K562 (cell line): ENCODE results near the gene VSNL1. TPM values are rescaled to one million over a fixed set of nuclear protein-coding genes. Genes with fewer than 3 reads are reported as not detected.

Experiments used
- ATAC-seq: fragments of 200-7000 bp; cut with Tn5 transposase; 3 replicates; pipeline ENCODE4 v1.9.1; 2020; ENCODE audit warnings: moderate library complexity
- BruUV-seq: library from RNA; stranded (reverse); fragments of 400-500 nt; replicated peaks from 2 replicates; lab custom pipeline; 2021; lab: Mats Ljungman, UMichigan
- CTCF ChIA-PET: fragments of 300-600 bp; formaldehyde crosslinking; extraction: SDS; loops from one replicate; lab custom pipeline; 2021; ENCODE audit warnings: low intra/inter-chr PET ratio; lab: Yijun Ruan, JAX
- POLR2A ChIA-PET: fragments of 300-600, 350-650 bp; sonication (Branson Sonifier 250); formaldehyde crosslinking; extraction: SDS; loops from one replicate; lab custom pipeline; 2021; ENCODE audit warnings: antibody characterized with exemption, inconsistent platforms; lab: Yijun Ruan, JAX
- DNase-seq, 4 experiments: peaks; one replicate each; pipeline versions ENCODE4 v3.0.0 to v3.0.0-alpha.2; 2011 to 2018; ENCODE audit warnings: low spot score in 3 of 4, mixed read lengths in 3 of 4; ENCODE audit errors: extremely low read depth in 1 of 4
- FAIRE-seq: peaks from 2 replicates; lab custom pipeline; 2011; peaks lifted over from hg19 to GRCh38; lab: Jason Lieb, UNC
- H2AFZ ChIP-seq: 2 replicates; pipeline ENCODE4 v1.6.0; 2011; ENCODE audit warnings: low read depth, low read length, control low read depth, inconsistent platforms
- H3K27ac ChIP-seq: fragments of 200-600 bp; 3 replicates; pipeline ENCODE4 v1.8.0; 2011; ENCODE audit warnings: low read depth, mild to moderate bottlenecking, control low read depth, inconsistent platforms, low read length, moderate library complexity, mixed read lengths; ENCODE audit errors: extremely low read depth
- H3K27me3 ChIP-seq, 2 experiments: fragments of 300-600 bp in 1 of 2; 2 replicates in 1 of 2; 3 replicates in 1 of 2; pipeline versions ENCODE4 v1.6.0 to v1.8.0; 2011; ENCODE audit warnings: inconsistent platforms in 2 of 2, low read length in 2 of 2, mild to moderate bottlenecking in 1 of 2, mixed read lengths in 1 of 2, moderate library complexity in 1 of 2; ENCODE audit not compliant: control insufficient read depth in 2 of 2, insufficient read depth in 2 of 2
- H3K36me3 ChIP-seq: fragments of 300-600 bp; 3 replicates; pipeline ENCODE4 v1.8.0; 2011; ENCODE audit warnings: mild to moderate bottlenecking, low read length, inconsistent platforms; ENCODE audit not compliant: control insufficient read depth, insufficient read depth
- H3K4me1 ChIP-seq, 2 experiments: fragments of 200-600 bp in 1 of 2; replicated peaks in 1 of 2; 2 replicates in 1 of 2; 3 replicates in 1 of 2; pipeline versions ENCODE4 v1.5.1 to v1.8.0; 2011; ENCODE audit warnings: inconsistent platforms in 2 of 2, low read length in 2 of 2, mild to moderate bottlenecking in 1 of 2, mixed read lengths in 1 of 2, moderate library complexity in 1 of 2; ENCODE audit not compliant: control insufficient read depth in 2 of 2, insufficient read depth in 2 of 2
- H3K4me2 ChIP-seq: 2 replicates; pipeline ENCODE4 v1.6.1; 2011; ENCODE audit warnings: low read length, control low read depth, inconsistent platforms, mixed read lengths; ENCODE audit not compliant: insufficient read depth
- H3K4me3 ChIP-seq: fragments of 200-600 bp; sonication (generic), shearing (Covaris generic); 2 replicates; pipeline ENCODE4 v1.5.1; 2016; ENCODE audit warnings: control low read depth, inconsistent platforms
- H3K79me2 ChIP-seq: fragments of 200-600 bp; 3 replicates; pipeline ENCODE4 v1.8.0; 2011; ENCODE audit warnings: low read length, inconsistent platforms; ENCODE audit not compliant: control insufficient read depth, insufficient read depth
- H3K9ac ChIP-seq, 2 experiments: 2 replicates each; pipeline versions ENCODE4 v1.6.0 to v1.6.1; 2011; ENCODE audit warnings: low read depth in 2 of 2, low read length in 2 of 2, control low read depth in 1 of 2, inconsistent platforms in 1 of 2, mild to moderate bottlenecking in 1 of 2, mixed read lengths in 1 of 2; ENCODE audit not compliant: insufficient read depth in 1 of 2
- H3K9me1 ChIP-seq: one replicate; pipeline ENCODE4 v1.6.0; 2011; ENCODE audit warnings: inconsistent platforms, mild to moderate bottlenecking, low read length, moderate library complexity; ENCODE audit not compliant: control insufficient read depth, insufficient read depth
- H3K9me3 ChIP-seq: replicated peaks from 2 replicates; pipeline ENCODE4 v1.5.1; 2011; ENCODE audit warnings: low read depth, low read length, inconsistent platforms; ENCODE audit not compliant: control insufficient read depth, insufficient read depth
- H4K20me1 ChIP-seq: replicated peaks from 2 replicates; pipeline ENCODE4 v1.6.1; 2011; ENCODE audit warnings: low read length, inconsistent platforms, mixed read lengths; ENCODE audit not compliant: control insufficient read depth, insufficient read depth
- CTBP1 ChIP-seq: fragments of 450-650 bp; IDR thresholded peaks from 2 replicates; pipeline ENCODE4 v1.6.1; 2016; ENCODE audit warnings: borderline replicate concordance
- GABPA ChIP-seq: fragments of 200-800 bp; sonication (Bioruptor generic); conservative IDR thresholded peaks from 2 replicates; pipeline ENCODE4 v1.6.1; 2016; ENCODE audit warnings: low read depth, missing genetic modification characterization, missing compliant biosample characterization
- HMG20A ChIP-seq: fragments of 450-650 bp; formaldehyde crosslinking; conservative IDR thresholded peaks from 2 replicates; pipeline ENCODE4 v1.4.0; 2020; ENCODE audit warnings: mild to moderate bottlenecking, mixed read lengths
- MBD2 ChIP-seq: sonication (generic); IDR thresholded peaks from 2 replicates; pipeline ENCODE4 v1.6.1; 2016; ENCODE audit warnings: low read depth, borderline replicate concordance
- NR2C1 ChIP-seq, 2 experiments: fragments of 450-650 bp; IDR thresholded peaks; 2 replicates each; pipeline ENCODE4 v1.6.1; 2017; ENCODE audit warnings: mild to moderate bottlenecking in 2 of 2, antibody characterized with exemption in 1 of 2, inconsistent platforms in 1 of 2, missing compliant biosample characterization in 1 of 2, missing genetic modification characterization in 1 of 2
- RERE ChIP-seq: sonication (generic); formaldehyde crosslinking; IDR thresholded peaks from 2 replicates; pipeline ENCODE4 v1.8.0; 2023; ENCODE audit warnings: missing genetic modification reagents, mild to moderate bottlenecking, borderline replicate concordance
- SIX5 ChIP-seq, 2 experiments: IDR thresholded peaks; 2 replicates each; pipeline ENCODE4 v1.6.1; 2011; ENCODE audit warnings: low read length in 2 of 2, borderline replicate concordance in 1 of 2, low read depth in 1 of 2, mild to moderate bottlenecking in 1 of 2, moderate library complexity in 1 of 2; ENCODE audit not compliant: insufficient read depth in 1 of 2
- SRSF9 ChIP-seq: fragments of 200-400 bp; formaldehyde crosslinking; IDR thresholded peaks from 2 replicates; pipeline ENCODE4 v1.6.1; 2017; ENCODE audit warnings: low read depth, low read length, borderline replicate concordance
- WHSC1 ChIP-seq: IDR thresholded peaks from one replicate; pipeline ENCODE4 v1.6.1; 2012; ENCODE audit warnings: low read length, control low read depth, inconsistent platforms
- ZBTB17 ChIP-seq: fragments of 450-650 bp; formaldehyde crosslinking; IDR thresholded peaks from 2 replicates; pipeline ENCODE4 v1.4.0; 2020; ENCODE audit warnings: mild to moderate bottlenecking
- ZC3H4 ChIP-seq: sonication (generic); formaldehyde crosslinking; IDR thresholded peaks from 2 replicates; pipeline ENCODE4 v1.9.0; 2021; ENCODE audit warnings: missing genetic modification reagents, borderline replicate concordance
- ZNF217 ChIP-seq: sonication (generic); formaldehyde crosslinking; IDR thresholded peaks from 2 replicates; pipeline ENCODE4 v1.8.0; 2022; ENCODE audit warnings: mild to moderate bottlenecking, missing genetic modification reagents
- ZNF280A ChIP-seq: fragments of 450-650 bp; IDR thresholded peaks from 2 replicates; pipeline ENCODE4 v1.6.1; 2018; ENCODE audit warnings: mild to moderate bottlenecking, low read depth; ENCODE audit not compliant: partially characterized antibody
- ZNF408 ChIP-seq: fragments of 250-450 bp; sonication (Bioruptor Pico); IDR thresholded peaks from 2 replicates; pipeline ENCODE4 v1.4.0; 2020; ENCODE audit warnings: low read depth, mild to moderate bottlenecking, moderate library complexity
- WGBS: fragments of 100-300 bp; shearing (Covaris generic); methylation state at CpG from one replicate; pipeline ENCODE4 v1.1.6; 2016; ENCODE audit warnings: low coverage, mixed read lengths; ENCODE audit not compliant: insufficient coverage; ENCODE audit errors: missing lambda C conversion rate; 5-methylcytosine and 5-hydroxymethylcytosine counted together
- in situ Hi-C: fragments of 300-500 bp; cut with MboI; formaldehyde crosslinking; loops from 4 replicates; pipeline ENCODE4 v1.15.0; 2018; ENCODE audit warnings: inconsistent platforms, mixed read lengths
- intact Hi-C: fragments of 100-400 bp; cut with micrococcal nuclease; formaldehyde crosslinking; loops from 2 replicates; pipeline ENCODE4 v1.14.2; 2022
- polyA plus RNA-seq, 8 experiments: library from polyadenylated mRNA; depleted of rRNA in 4 of 8; stranded (reverse) in 5 of 8; unstranded in 3 of 8; fragments of >200 nt; fragmentation: Nextera tagmentation in 2 of 8; fragmentation: Illumina TruSeq in 1 of 8; extraction: Ambion mirVana in 2 of 8; extraction: Trizol in 1 of 8; gene quantifications; 2 replicates each; pipeline versions ENCODE4 v1.2.1 to v1.2.3, GENCODE V29; 2011 to 2014; ENCODE audit warnings: inconsistent platforms in 1 of 8, missing spikeins in 1 of 8
- total RNA-seq, 7 experiments: library from RNA; depleted of rRNA in 6 of 7; stranded (reverse); fragments of >200 nt in 6 of 7; fragmentation: Illumina TruSeq in 2 of 7; extraction: Trizol in 2 of 7; gene quantifications; 2 replicates each; pipeline versions ENCODE4 v1.2.1 to v1.2.3, GENCODE V29; 2011 to 2021; ENCODE audit warnings: low replicate concordance in 1 of 7

The VSNL1 gene
- total and polyA plus RNA-seq, 9 of the 15 experiments (the other 6 are each of a cell fraction or from before 2014, with no cell fraction given): 0.20 TPM; not detected in 8

- Histone ChIP-seq H3K4me1 (peaks cover 16 to 25% of the 10 kb centered on the region in 2 experiments), H3K9me3 (no peaks in the 10 kb centered on the region), H4K20me1 (no peaks in the 10 kb centered on the region), H3K27me3 (no peaks in the 10 kb centered on the region), H3K4me2 (no peak overlapping the region), H3K9ac (no peak overlapping the region), H3K9me1 (no peaks in the 10 kb centered on the region), H2AFZ (no peak overlapping the region), H3K27ac (no peak overlapping the region), H3K36me3 (no peaks in the 10 kb centered on the region), H3K79me2 (no peaks in the 10 kb centered on the region), H3K4me3 (no peak overlapping the region)
- FAIRE-seq (no peak), DNase-seq (no peak), ATAC-seq (no peak)
- WGBS: 55% methylated on average over 5 of the region's 5 CpGs
- intact Hi-C loops (loop anchor here (2.0 kb wide), 1 partner anchor 184 kb away; no protein-coding TSS in a partner anchor), in situ Hi-C loops (no loop called here)
- BruUV-seq: no TSS peak
- ChIA-PET CTCF (interaction anchor here (1.1 kb wide), 1 partner anchor 24 kb away, joined by 3 read pairs; no protein-coding TSS in a partner anchor), POLR2A (interaction anchor here (0.7 to 1.4 kb wide), 2 partner anchors 9 to 10 kb away, joined by 3 to 7 read pairs; no protein-coding TSS in a partner anchor)
- no peak for TF ChIP-seq ZC3H4
- TF ChIP-seq MBD2: no peak
- no peak for TF ChIP-seq ZNF217 (CRISPR knock-in tag)
- TF ChIP-seq ZNF280A: no peak
- no peak for TF ChIP-seq NR2C1 (IDR thresholded peaks at IDR 0.05)
- TF ChIP-seq NR2C1 (tag; IDR thresholded peaks at IDR 0.05): no peak
- no peak for TF ChIP-seq RERE (CRISPR knock-in tag)
- no peak for TF ChIP-seq SIX5 (IDR thresholded peaks at IDR 0.05; ENCODE audit: borderline replicate concordance in 1 of 2, insufficient read depth in 1 of 2, low read depth in 1 of 2, low read length in 2 of 2)
- no peak for TF ChIP-seq GABPA (tag)
- TF ChIP-seq ZNF408 (CRISPR knock-in tag): no peak
- no peak for TF ChIP-seq WHSC1
- TF ChIP-seq ZBTB17 (CRISPR knock-in tag): no peak
- no peak for TF ChIP-seq CTBP1
- no peak for TF ChIP-seq SRSF9
- no peak for TF ChIP-seq HMG20A
Observed at GRCh38 chr2:17646838-17647701, 106.6 kb downstream of the VSNL1 start.
